GM12878 (cell line): ENCODE measurements around the gene YWHAG. TPM values are rescaled to one million over a fixed set of nuclear protein-coding genes. Genes with fewer than 3 reads are reported as not detected.
"Not testable (repeated sequence)": the region's sequence is repeated elsewhere in the genome, so short reads cannot be mapped to it uniquely, and the experiment has no call there.

Experiments
- ATAC-seq: fragments of 200-7000 bp; cut with Tn5 transposase; 3 replicates; pipeline ENCODE4 v1.9.1; 2020; ENCODE audit warnings: mild to moderate bottlenecking, moderate library complexity
- BruUV-seq: library from RNA; stranded (reverse); fragments of 400-500 nt; replicated peaks from 2 replicates; lab custom pipeline; 2021; lab: Mats Ljungman, UMichigan
- CTCF ChIA-PET: fragments of 300-600 bp; sonication (Branson Sonifier 250); formaldehyde crosslinking; extraction: SDS; loops from one replicate; lab custom pipeline; 2021; ENCODE audit warnings: inconsistent platforms; lab: Yijun Ruan, JAX
- POLR2A ChIA-PET: fragments of 350-600 bp; formaldehyde crosslinking; extraction: SDS; loops from one replicate; lab custom pipeline; 2021; ENCODE audit warnings: inconsistent platforms; lab: Charles Lee
- RAD21 ChIA-PET: fragments of 300-600 bp; sonication (Branson Sonifier 250); formaldehyde crosslinking; loops from one replicate; lab custom pipeline; 2023; ENCODE audit warnings: antibody characterized with exemption; ENCODE audit not compliant: unreplicated experiment; lab: Charles Lee
- SMC1A ChIA-PET: fragments of 300-600 bp; sonication (Branson Sonifier 250); formaldehyde crosslinking; loops from one replicate; lab custom pipeline; 2023; ENCODE audit not compliant: unreplicated experiment, uncharacterized antibody; lab: Charles Lee
- DNase-seq: peaks from one replicate; pipeline ENCODE4 v3.0.0-alpha.2; 2011; ENCODE audit warnings: low read depth, low spot score
- FAIRE-seq: peaks from 3 replicates; lab custom pipeline; 2011; peaks lifted over from hg19 to GRCh38; lab: Jason Lieb, UNC
- H2AFZ ChIP-seq: 2 replicates; pipeline ENCODE4 v1.6.0; 2011; ENCODE audit warnings: low read depth, low read length, control low read depth; ENCODE audit not compliant: control insufficient read depth
- H3K27ac ChIP-seq: 2 replicates; pipeline ENCODE4 v1.5.1; 2011; ENCODE audit warnings: control low read depth; ENCODE audit not compliant: control insufficient read depth, insufficient read depth
- H3K27me3 ChIP-seq, 2 experiments: replicated peaks in 1 of 2; 2 replicates each; pipeline versions ENCODE4 v1.6.0 to v1.6.1; 2011; ENCODE audit warnings: low read length in 1 of 2; ENCODE audit not compliant: control insufficient read depth in 2 of 2, insufficient read depth in 2 of 2
- H3K36me3 ChIP-seq, 2 experiments: 2 replicates each; pipeline ENCODE4 v1.5.1; 2011; ENCODE audit warnings: low read length in 1 of 2; ENCODE audit not compliant: control insufficient read depth in 2 of 2, insufficient read depth in 2 of 2
- H3K4me1 ChIP-seq: 2 replicates; pipeline ENCODE4 v1.6.1; 2011; ENCODE audit warnings: mild to moderate bottlenecking, low read length, moderate library complexity, mixed read lengths; ENCODE audit not compliant: control insufficient read depth, insufficient read depth
- H3K4me2 ChIP-seq: 2 replicates; pipeline ENCODE4 v1.6.0; 2011; ENCODE audit warnings: control low read depth; ENCODE audit not compliant: control insufficient read depth, insufficient read depth
- H3K4me3 ChIP-seq: fragments of 200-600 bp; sonication (generic); 2 replicates; pipeline ENCODE4 v1.5.1; 2016
- H3K79me2 ChIP-seq: 2 replicates; pipeline ENCODE4 v1.6.0; 2011; ENCODE audit warnings: low read length; ENCODE audit not compliant: control insufficient read depth, insufficient read depth
- H3K9ac ChIP-seq: 2 replicates; pipeline ENCODE4 v1.8.0; 2011; ENCODE audit warnings: low read length, control low read depth, mixed read lengths; ENCODE audit not compliant: control insufficient read depth, insufficient read depth
- H3K9me3 ChIP-seq: replicated peaks from 3 replicates; pipeline ENCODE4 v1.5.1; 2011; ENCODE audit warnings: mild to moderate bottlenecking, low read length; ENCODE audit not compliant: control insufficient read depth, insufficient read depth
- H4K20me1 ChIP-seq: 2 replicates; pipeline ENCODE4 v1.6.0; 2011; ENCODE audit not compliant: control insufficient read depth, insufficient read depth
- POLR2AphosphoS2 ChIP-seq: IDR thresholded peaks from 2 replicates; pipeline ENCODE4 v1.6.1; 2011; ENCODE audit warnings: low read depth, mild to moderate bottlenecking, low read length, improper control_type of control experiment, moderate library complexity
- ZBTB33 ChIP-seq: fragments of 450-650 bp; IDR thresholded peaks from 2 replicates; pipeline ENCODE4 v1.6.1; 2017; ENCODE audit warnings: mild to moderate bottlenecking
- WGBS: methylation state at CpG from one replicate; pipeline ENCODE4 v1.1.6; 2016; ENCODE audit warnings: low lambda C conversion rate; ENCODE audit not compliant: insufficient replicate concordance, insufficient coverage; ENCODE audit errors: missing lambda C conversion rate; 5-methylcytosine and 5-hydroxymethylcytosine counted together
- in situ Hi-C: fragments of 300-500 bp; cut with MboI; formaldehyde crosslinking; loops from 9 replicates; pipeline ENCODE4 v1.14.3; 2018; ENCODE audit warnings: mixed read lengths
- intact Hi-C: fragments of 100-400 bp; cut with micrococcal nuclease; formaldehyde crosslinking; loops from one replicate; pipeline ENCODE4 v1.14.2; 2022; ENCODE audit not compliant: unreplicated experiment
- polyA plus RNA-seq, 11 experiments: library from polyadenylated mRNA; depleted of rRNA in 4 of 11; unstranded in 6 of 11; stranded (reverse) in 5 of 11; fragments of >200 nt; fragmentation: Nextera tagmentation in 4 of 11; fragmentation: Illumina TruSeq in 1 of 11; extraction: Ambion mirVana in 4 of 11; extraction: Trizol in 1 of 11; gene quantifications; 1 replicate in 1 of 11; 2 replicates in 10 of 11; pipeline versions ENCODE4 v1.2.1 to v1.2.3, GENCODE V29; 2011 to 2016; ENCODE audit warnings: inconsistent platforms in 2 of 11, missing spikeins in 2 of 11, low read depth in 1 of 11
- total RNA-seq, 4 experiments: library from RNA; depleted of rRNA in 3 of 4; stranded (reverse); fragments of >200 nt in 3 of 4; fragmentation: Illumina TruSeq in 1 of 4; extraction: Trizol in 1 of 4; gene quantifications; 2 replicates each; pipeline versions ENCODE4 v1.2.1 to v1.2.3, GENCODE V29; 2013 to 2021

Gene YWHAG
- total and polyA plus RNA-seq, 10 of the 15 experiments (the other 5 are each of a cell fraction or from before 2014, with no cell fraction given) = 20.2 to 157 (median 41.3) TPM

- Histone ChIP-seq H2AFZ (no peak overlapping the region), H3K27me3 (no peaks in the 10 kb centered on the region), H3K4me1 (no peaks in the 10 kb centered on the region; the same call in 1 of the 2 replicates), H3K9ac (no peak overlapping the region), H3K79me2 (no peaks in the 10 kb centered on the region), H3K4me2 (no peak overlapping the region), H4K20me1 (no peaks in the 10 kb centered on the region), H3K4me3 (no peak overlapping the region), H3K36me3 (no peaks in the 10 kb centered on the region), H3K27ac (no peak overlapping the region), H3K9me3 (no peaks in the 10 kb centered on the region)
- WGBS = 43% methylated on average over 19 of the region's 21 CpGs
- FAIRE-seq = no peak
- ChIA-PET RAD21 (interaction anchor here (1.8 to 9.3 kb wide), 2 partner anchors 19 to 48 kb away, joined by 4 to 86 read pairs; no protein-coding TSS in a partner anchor), CTCF (interaction anchor here (0.8 to 11.0 kb wide), 3 partner anchors 16 to 132 kb away, joined by 3 to 229 read pairs (median 4); partner anchors contain the start of gene YWHAG), SMC1A (interaction anchor here (1.4 to 1.5 kb wide), 2 partner anchors 13 to 21 kb away, joined by 3 to 4 read pairs; no protein-coding TSS in a partner anchor), POLR2A (interaction anchor here (1.5 kb wide), 1 partner anchor 18 kb away, joined by 5 read pairs; no protein-coding TSS in a partner anchor)
- BruUV-seq = no TSS peak
- ATAC-seq = no peak
- in situ Hi-C loops (loop anchor here (5.0 kb wide), 1 partner anchor 133 kb away; no protein-coding TSS in a partner anchor), intact Hi-C loops (no loop called here)
- DNase-seq = no peak
- no peak for TF ChIP-seq POLR2AphosphoS2
- no peak for TF ChIP-seq ZBTB33
These were observed 48.5 kb downstream of the YWHAG start for GRCh38 chr7:76310102-76310957.

- ATAC-seq, BruUV-seq, H2AFZ ChIP-seq, H3K27me3 ChIP-seq, H3K36me3 ChIP-seq, H3K9me3 ChIP-seq, H3K4me2 ChIP-seq, H3K79me2 ChIP-seq, DNase-seq, FAIRE-seq, H3K4me1 ChIP-seq, intact Hi-C loops, H4K20me1 ChIP-seq, H3K27ac ChIP-seq, H3K4me3 ChIP-seq, H3K9ac ChIP-seq: not testable (repeated sequence)
- WGBS = 84% methylated on average over 48 of the region's 50 CpGs
- ChIA-PET POLR2A (interaction anchor here (0.8 kb wide), 1 partner anchor 14 kb away, joined by 3 read pairs; no protein-coding TSS in a partner anchor), SMC1A (interaction anchor here (1.1 kb wide), 1 partner anchor 9 kb away, joined by 5 read pairs; no protein-coding TSS in a partner anchor), CTCF (interaction anchor here (0.8 to 1.4 kb wide), 3 partner anchors 41 to 132 kb away, joined by 3 to 4 read pairs (median 4); partner anchors contain the start of gene YWHAG), RAD21 (interaction anchor here (1.8 kb wide), 1 partner anchor 47 kb away, joined by 4 read pairs; no protein-coding TSS in a partner anchor)
- in situ Hi-C loops = loop anchor here (5.0 kb wide), 1 partner anchor 132 kb away; no protein-coding TSS in a partner anchor
These were observed 49.3 kb downstream of the YWHAG start for GRCh38 chr7:76309341-76310101.
